ENCODE measurements around the gene HBB.

Gene HBB

GRCh38 chr11:5224538-5225479, 2.1 kb downstream of the HBB start:
- no peak for DNase-seq

- DNase-seq, result no peak
Measured at GRCh38 chr11:5223686-5224085, 3.2 kb downstream of the HBB start.

- DNase-seq, result no peak
Measured at GRCh38 chr11:5223146-5223545, 3.7 kb downstream of the HBB start.

- no peak for DNase-seq
Measured at GRCh38 chr11:5210376-5210885, 16.4 kb downstream of the HBB start.

- no peak for DNase-seq
Measured at GRCh38 chr11:5204787-5205186, 22.1 kb downstream of the HBB start.

- no peak for DNase-seq
Measured at GRCh38 chr11:5203366-5203765, 23.5 kb downstream of the HBB start.

- DNase-seq, result no peak
Measured at GRCh38 chr11:5200582-5200981, 26.3 kb downstream of the HBB start, which contains the start of gene OR51V1. Gene OR51V1 (minus strand): TSS chr11:5200682. CDS start chr11:5200682, 0 bp downstream.

- no peak for DNase-seq
Measured at GRCh38 chr11:5198285-5198684, 28.6 kb downstream of the HBB start.

- no peak for DNase-seq
Measured at GRCh38 chr11:5197536-5197935, 29.3 kb downstream of the HBB start.

GRCh38 chr11:5196731-5197130, 30.1 kb downstream of the HBB start:
- no peak for DNase-seq

GRCh38 chr11:5196067-5196466, 30.8 kb downstream of the HBB start:
- no peak for DNase-seq

GRCh38 chr11:5192738-5193137, 34.1 kb downstream of the HBB start:
- DNase-seq, result no peak

GRCh38 chr11:5188201-5188600, 38.7 kb downstream of the HBB start:
- no peak for DNase-seq

GRCh38 chr11:5178046-5178837, 48.6 kb downstream of the HBB start:
- DNase-seq, result no peak

Data from GOT3 (cell line).